VCaP (cell line): Measurements from ENCODE around the gene HRC.
"Not testable (repeated sequence)": the region's sequence is repeated elsewhere in the genome, so short reads cannot be mapped to it uniquely, and the experiment has no call there.

Experiments used
- H3K27ac ChIP-seq: fragments of 450-650 bp; 2 replicates; pipeline ENCODE4 v1.5.1; 2017
- TF ChIP-seq, protein P1 (sequence below): fragments of 450-650 bp; conservative IDR thresholded peaks from 2 replicates; pipeline ENCODE4 v1.5.1; 2017; ENCODE audit warnings: mild to moderate bottlenecking, moderate library complexity

Gene HRC

GRCh38 chr19:49190781-49191180 is 35.6 kb upstream of the HRC start:
- TF ChIP-seq, protein P1, sequence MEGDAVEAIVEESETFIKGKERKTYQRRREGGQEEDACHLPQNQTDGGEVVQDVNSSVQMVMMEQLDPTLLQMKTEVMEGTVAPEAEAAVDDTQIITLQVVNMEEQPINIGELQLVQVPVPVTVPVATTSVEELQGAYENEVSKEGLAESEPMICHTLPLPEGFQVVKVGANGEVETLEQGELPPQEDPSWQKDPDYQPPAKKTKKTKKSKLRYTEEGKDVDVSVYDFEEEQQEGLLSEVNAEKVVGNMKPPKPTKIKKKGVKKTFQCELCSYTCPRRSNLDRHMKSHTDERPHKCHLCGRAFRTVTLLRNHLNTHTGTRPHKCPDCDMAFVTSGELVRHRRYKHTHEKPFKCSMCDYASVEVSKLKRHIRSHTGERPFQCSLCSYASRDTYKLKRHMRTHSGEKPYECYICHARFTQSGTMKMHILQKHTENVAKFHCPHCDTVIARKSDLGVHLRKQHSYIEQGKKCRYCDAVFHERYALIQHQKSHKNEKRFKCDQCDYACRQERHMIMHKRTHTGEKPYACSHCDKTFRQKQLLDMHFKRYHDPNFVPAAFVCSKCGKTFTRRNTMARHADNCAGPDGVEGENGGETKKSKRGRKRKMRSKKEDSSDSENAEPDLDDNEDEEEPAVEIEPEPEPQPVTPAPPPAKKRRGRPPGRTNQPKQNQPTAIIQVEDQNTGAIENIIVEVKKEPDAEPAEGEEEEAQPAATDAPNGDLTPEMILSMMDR, result no peak
- H3K27ac ChIP-seq, result no peak overlapping the region

DNA sequence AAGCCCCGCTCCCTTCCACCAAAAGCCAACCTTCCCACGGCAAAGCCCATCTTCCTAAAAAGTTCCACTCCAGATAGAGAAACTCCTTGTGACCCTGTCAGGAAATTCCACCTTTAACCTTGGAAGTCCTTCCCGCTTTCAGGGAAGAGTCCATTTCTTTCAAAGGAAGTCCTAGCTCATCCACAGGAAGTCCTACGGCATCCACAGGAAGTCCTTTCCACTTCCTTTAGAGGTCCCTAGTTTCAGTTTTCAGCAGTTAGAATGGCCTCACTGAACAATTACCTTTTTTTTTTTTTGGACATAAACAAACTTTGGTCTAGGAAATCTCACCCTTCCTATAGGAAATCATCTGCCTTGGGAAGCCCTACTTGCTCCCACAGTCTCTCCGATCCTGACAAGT is 34.1 kb upstream of the HRC start:
- TF ChIP-seq, protein P1, result no peak
- no peak overlapping the region for H3K27ac ChIP-seq

DNA sequence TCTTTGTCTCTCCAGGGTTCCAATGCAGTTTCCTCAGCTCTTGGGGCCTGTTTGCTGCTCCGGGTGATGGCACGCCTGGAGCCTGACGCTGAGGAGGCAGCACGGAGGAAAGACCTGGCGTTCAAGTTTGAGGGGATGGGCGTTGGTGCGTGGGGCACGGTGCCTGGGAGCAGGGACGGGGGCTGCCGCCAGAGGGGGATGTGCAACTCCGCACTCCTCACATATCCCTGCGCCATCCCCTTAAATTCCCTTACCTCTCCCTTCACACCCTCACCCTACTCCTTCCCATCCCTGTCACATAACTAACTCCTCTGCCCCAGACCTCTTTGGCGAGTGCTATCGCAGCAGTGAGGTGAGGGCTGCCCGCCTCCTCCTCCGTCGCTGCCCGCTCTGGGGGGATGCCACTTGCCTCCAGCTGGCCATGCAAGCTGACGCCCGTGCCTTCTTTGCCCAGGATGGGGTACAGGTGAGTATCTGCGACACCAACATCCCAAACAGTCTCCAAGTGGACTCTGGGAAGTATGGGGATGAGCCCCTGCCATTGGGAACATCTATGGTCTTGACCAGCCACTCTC is 33.5 kb upstream of the HRC start:
- no peak overlapping the region for H3K27ac ChIP-seq
- TF ChIP-seq, protein P1, result no peak

GRCh38 chr19:49186108-49186507 is 30.9 kb upstream of the HRC start:
- H3K27ac ChIP-seq, result no peak overlapping the region
- TF ChIP-seq, protein P1, result no peak

- TF ChIP-seq, protein P1, result no peak
Measured at GRCh38 chr19:49182848-49183375, 27.7 kb upstream of the HRC start.

GRCh38 chr19:49182010-49182847 is 27.0 kb upstream of the HRC start:
- not testable (repeated sequence) for H3K27ac ChIP-seq

More at GRCh38 chr19:49182848-49183375, 27.7 kb upstream of the HRC start:
- H3K27ac ChIP-seq, result no peak overlapping the region

GRCh38 chr19:49180659-49181058 is 25.5 kb upstream of the HRC start:
- TF ChIP-seq, protein P1, result no peak
- H3K27ac ChIP-seq, result no peak overlapping the region

- no peak overlapping the region for H3K27ac ChIP-seq
- TF ChIP-seq, protein P1, result no peak
Measured at GRCh38 chr19:49173198-49173597, 18.0 kb upstream of the HRC start.
